GM12864 (cell line): ENCODE measurements around the gene BPIFB3.

Experiments used
- DNase-seq: peaks from one replicate; pipeline ENCODE4 v3.0.0-alpha.2; 2011; ENCODE audit warnings: low read depth
- H3K4me3 ChIP-seq: 2 replicates; pipeline ENCODE4 v1.5.1; 2011; ENCODE audit warnings: mild to moderate bottlenecking, low read depth, low read length, control low read depth
- CTCF ChIP-seq: IDR thresholded peaks from 2 replicates; pipeline ENCODE4 v1.5.1; 2011; ENCODE audit warnings: low read depth, mild to moderate bottlenecking, moderate library complexity, low read length, control low read depth, inconsistent platforms; ENCODE audit errors: missing control alignments

BPIFB3 gene

GRCh38 chr20:33012327-33013189 is 41.1 kb upstream of the BPIFB3 start:
- DNase-seq: no peak
- no peak overlapping the region for H3K4me3 ChIP-seq

GRCh38 chr20:33013701-33014326 is 39.9 kb upstream of the BPIFB3 start:
- no peak for TF ChIP-seq CTCF
- no peak overlapping the region for H3K4me3 ChIP-seq
- no peak for DNase-seq

More at GRCh38 chr20:33012327-33013189, 41.1 kb upstream of the BPIFB3 start:
- no peak for TF ChIP-seq CTCF

- DNase-seq: no peak
- TF ChIP-seq CTCF: no peak
- no peak overlapping the region for H3K4me3 ChIP-seq
Observed at GRCh38 chr20:33014336-33015113, 39.2 kb upstream of the BPIFB3 start.

GRCh38 chr20:33015114-33015484 is 38.6 kb upstream of the BPIFB3 start:
- no peak for TF ChIP-seq CTCF
- no peak for DNase-seq
- no peak overlapping the region for H3K4me3 ChIP-seq

GRCh38 chr20:33015700-33016580 is 37.8 kb upstream of the BPIFB3 start:
- TF ChIP-seq CTCF: no peak
- DNase-seq: no peak
- H3K4me3 ChIP-seq: no peak overlapping the region

GRCh38 chr20:33016581-33017109 is 37.1 kb upstream of the BPIFB3 start:
- H3K4me3 ChIP-seq: no peak overlapping the region
- DNase-seq: no peak
- no peak for TF ChIP-seq CTCF
